H1 (cell line): Measurements from ENCODE around the gene DEFB128. TPM values are rescaled to one million over a fixed set of nuclear protein-coding genes. Genes with fewer than 3 reads are reported as not detected.

Experiments used
- CTCF ChIA-PET: fragments of 300-600 bp; sonication (Branson Sonifier 250); formaldehyde crosslinking; loops from one replicate; lab custom pipeline; 2021; ENCODE audit not compliant: partially characterized antibody; lab: Charles Lee
- POLR2A ChIA-PET: fragments of 300-600 bp; sonication (Branson Sonifier 250); formaldehyde crosslinking; loops from one replicate; lab custom pipeline; 2021; ENCODE audit warnings: inconsistent platforms; ENCODE audit not compliant: partially characterized antibody; lab: Charles Lee
- DNase-seq, 2 experiments: peaks; one replicate each; pipeline versions ENCODE4 v3.0.0 to v3.0.0-alpha.2; 2010 to 2022; ENCODE audit warnings: low spot score in 2 of 2, low read depth in 1 of 2, mixed read lengths in 1 of 2
- FAIRE-seq: peaks from 2 replicates; lab custom pipeline; 2011; peaks lifted over from hg19 to GRCh38; lab: Jason Lieb, UNC
- H2AFZ ChIP-seq: 2 replicates; pipeline ENCODE4 v1.8.1; 2012; ENCODE audit warnings: low read length, inconsistent platforms
- H2AK5ac ChIP-seq: 2 replicates; pipeline ENCODE4 v1.6.1; 2013; ENCODE audit warnings: low read depth, low read length
- H2BK120ac ChIP-seq: replicated peaks from 2 replicates; pipeline ENCODE3; 2013; ENCODE audit warnings: low read depth, low read length, inconsistent platforms
- H2BK12ac ChIP-seq: 2 replicates; pipeline ENCODE4 v1.6.1; 2013; ENCODE audit warnings: low read depth, low read length
- H2BK15ac ChIP-seq: 2 replicates; pipeline ENCODE4 v1.6.1; 2013; ENCODE audit warnings: low read length
- H2BK20ac ChIP-seq: 2 replicates; pipeline ENCODE4 v1.6.1; 2013; ENCODE audit warnings: low read length
- H2BK5ac ChIP-seq: 2 replicates; pipeline ENCODE4 v1.6.1; 2013; ENCODE audit warnings: low read depth, low read length
- H3K14ac ChIP-seq: 2 replicates; pipeline ENCODE4 v1.6.1; 2013; ENCODE audit warnings: inconsistent platforms; ENCODE audit not compliant: insufficient read length
- H3K18ac ChIP-seq: 2 replicates; pipeline ENCODE4 v1.6.1; 2013; ENCODE audit warnings: low read length; ENCODE audit errors: extremely low read depth
- H3K23ac ChIP-seq: 2 replicates; pipeline ENCODE4 v1.6.1; 2013; ENCODE audit warnings: inconsistent platforms; ENCODE audit not compliant: insufficient read length
- H3K23me2 ChIP-seq: 2 replicates; pipeline ENCODE4 v1.6.1; 2013; ENCODE audit warnings: low read depth, low read length
- H3K27ac ChIP-seq: 2 replicates; pipeline ENCODE4 v1.6.1; 2011; ENCODE audit warnings: low read depth, low read length, inconsistent platforms
- H3K27me3 ChIP-seq, 4 experiments: replicated peaks in 1 of 4; 1 replicate in 1 of 4; 2 replicates in 3 of 4; pipeline versions ENCODE4 v1.6.1 to v1.8.1; 2011 to 2013; ENCODE audit warnings: low read length in 3 of 4, mild to moderate bottlenecking in 3 of 4, inconsistent platforms in 2 of 4, mixed read lengths in 2 of 4, moderate library complexity in 1 of 4; ENCODE audit not compliant: control insufficient read depth in 3 of 4, insufficient read depth in 3 of 4; ENCODE audit errors: extremely low read depth in 1 of 4
- H3K36me3 ChIP-seq, 4 experiments: 2 replicates each; pipeline versions ENCODE4 v1.6.1 to v1.8.1; 2011 to 2013; ENCODE audit warnings: mild to moderate bottlenecking in 4 of 4, low read length in 3 of 4, moderate library complexity in 2 of 4, control low read depth in 1 of 4, inconsistent platforms in 1 of 4; ENCODE audit not compliant: insufficient read depth in 4 of 4, control insufficient read depth in 2 of 4
- H3K4ac ChIP-seq: replicated peaks from 2 replicates; pipeline ENCODE3; 2013; ENCODE audit warnings: low read length, low read depth, mixed read lengths, inconsistent platforms; ENCODE audit not compliant: insufficient read length
- H3K4me1 ChIP-seq, 4 experiments: replicated peaks in 1 of 4; 1 replicate in 1 of 4; 2 replicates in 3 of 4; pipeline versions ENCODE4 v1.6.1 to v1.8.1; 2011 to 2013; ENCODE audit warnings: low read length in 3 of 4, inconsistent platforms in 2 of 4, mixed read lengths in 1 of 4; ENCODE audit not compliant: insufficient read depth in 4 of 4, control insufficient read depth in 3 of 4
- H3K4me2 ChIP-seq, 2 experiments: 2 replicates each; pipeline versions ENCODE4 v1.6.1 to v1.8.1; 2011 to 2013; ENCODE audit warnings: low read depth in 2 of 2, low read length in 2 of 2, control low read depth in 1 of 2, inconsistent platforms in 1 of 2, mild to moderate bottlenecking in 1 of 2; ENCODE audit not compliant: insufficient read depth in 1 of 2
- H3K4me3 ChIP-seq, 4 experiments: fragments of 200-600, 300-600 bp in 1 of 4; sonication (generic), shearing (Covaris generic), sonication (Bioruptor Twin) in 1 of 4; 2 replicates each; pipeline versions ENCODE4 v1.5.1 to v1.8.1; 2011 to 2016; ENCODE audit warnings: low read length in 4 of 4, low read depth in 3 of 4, control low read depth in 2 of 4, inconsistent platforms in 2 of 4, mild to moderate bottlenecking in 2 of 4, mixed read lengths in 1 of 4, moderate library complexity in 1 of 4; ENCODE audit not compliant: insufficient read depth in 2 of 4; ENCODE audit errors: extremely low read depth in 1 of 4
- H3K56ac ChIP-seq: replicated peaks from 2 replicates; pipeline ENCODE3; 2013; ENCODE audit warnings: low read depth, mild to moderate bottlenecking, mixed read lengths, low read length, inconsistent platforms; ENCODE audit not compliant: insufficient read length
- H3K79me1 ChIP-seq: 2 replicates; pipeline ENCODE4 v1.6.1; 2013; ENCODE audit warnings: low read depth, low read length, control low read depth
- H3K79me2 ChIP-seq, 2 experiments: 2 replicates each; pipeline versions ENCODE4 v1.6.1 to v1.8.1; 2012 to 2013; ENCODE audit warnings: low read length in 2 of 2, mild to moderate bottlenecking in 2 of 2, inconsistent platforms in 1 of 2; ENCODE audit not compliant: insufficient read depth in 2 of 2, control insufficient read depth in 1 of 2
- H3K9ac ChIP-seq, 4 experiments: replicated peaks in 1 of 4; 1 replicate in 1 of 4; 2 replicates in 3 of 4; pipeline versions ENCODE4 v1.6.1 to v1.8.1; 2011 to 2013; ENCODE audit warnings: low read depth in 3 of 4, low read length in 3 of 4, control low read depth in 2 of 4, mild to moderate bottlenecking in 2 of 4, moderate library complexity in 2 of 4, inconsistent platforms in 1 of 4; ENCODE audit errors: extremely low read depth in 1 of 4
- H3K9me3 ChIP-seq, 2 experiments: 2 replicates each; pipeline versions ENCODE4 v1.6.1 to v1.8.1; 2012 to 2013; ENCODE audit warnings: mild to moderate bottlenecking in 2 of 2, moderate library complexity in 2 of 2, control low read depth in 1 of 2, inconsistent platforms in 1 of 2, low read depth in 1 of 2, low read length in 1 of 2, mixed read lengths in 1 of 2; ENCODE audit not compliant: insufficient read depth in 2 of 2
- H4K20me1 ChIP-seq, 2 experiments: replicated peaks in 1 of 2; 2 replicates each; pipeline versions ENCODE3 to v1.8.1; 2011 to 2013; ENCODE audit warnings: inconsistent platforms in 2 of 2, low read length in 2 of 2, mild to moderate bottlenecking in 1 of 2; ENCODE audit not compliant: insufficient read depth in 2 of 2, control insufficient read depth in 1 of 2
- H4K5ac ChIP-seq: 2 replicates; pipeline ENCODE4 v1.6.1; 2013; ENCODE audit warnings: low read length, low read depth, mixed read lengths, inconsistent platforms; ENCODE audit not compliant: insufficient read length
- H4K8ac ChIP-seq: 2 replicates; pipeline ENCODE4 v1.8.0; 2013; ENCODE audit warnings: mild to moderate bottlenecking, moderate library complexity, low read length, inconsistent platforms; ENCODE audit not compliant: insufficient read depth; ENCODE audit errors: extremely low read depth
- H4K91ac ChIP-seq: replicated peaks from 2 replicates; pipeline ENCODE3; 2013; ENCODE audit warnings: low read length, mixed read lengths, inconsistent platforms; ENCODE audit not compliant: insufficient read length
- ATF2 ChIP-seq: IDR thresholded peaks from 2 replicates; pipeline ENCODE4 v1.6.1; 2012; ENCODE audit warnings: low read length, inconsistent platforms
- CBX8 ChIP-seq: fragments of 300-800, 300-1000 bp; sonication (generic); IDR thresholded peaks from 2 replicates; pipeline ENCODE4 v1.7.1; 2016; ENCODE audit warnings: low read depth, low read length, borderline replicate concordance
- NANOG ChIP-seq: IDR thresholded peaks from 2 replicates; pipeline ENCODE4 v1.6.1; 2011; ENCODE audit warnings: low read length, low read depth, mild to moderate bottlenecking, inconsistent platforms; ENCODE audit not compliant: insufficient read depth, poor library complexity, severe bottlenecking
- NRF1 ChIP-seq: IDR thresholded peaks from 2 replicates; pipeline ENCODE4 v1.6.1; 2011; ENCODE audit warnings: mild to moderate bottlenecking, low read depth, low read length, improper control_type of control experiment
- RAD21 ChIP-seq, 2 experiments: IDR thresholded peaks in 1 of 2; conservative IDR thresholded peaks in 1 of 2; 2 replicates each; pipeline ENCODE4 v1.6.1; 2011; ENCODE audit warnings: low read depth in 2 of 2, low read length in 2 of 2, improper control_type of control experiment in 1 of 2, inconsistent platforms in 1 of 2, mild to moderate bottlenecking in 1 of 2, moderate library complexity in 1 of 2
- SAP30 ChIP-seq: fragments of 300-600 bp; sonication (generic); IDR thresholded peaks from 2 replicates; pipeline ENCODE4 v1.7.1; 2012; ENCODE audit warnings: low read length, moderate library complexity, mild to moderate bottlenecking, inconsistent platforms; ENCODE audit not compliant: insufficient read depth, insufficient replicate concordance
- TEAD4 ChIP-seq: IDR thresholded peaks from 2 replicates; pipeline ENCODE4 v1.6.1; 2012; ENCODE audit warnings: low read depth, low read length, inconsistent platforms, mixed read lengths
- USF2 ChIP-seq: IDR thresholded peaks from 2 replicates; pipeline ENCODE4 v1.6.1; 2011; ENCODE audit warnings: low read length, improper control_type of control experiment
- WGBS, 2 experiments: shearing (Covaris generic) in 1 of 2; methylation state at CpG; one replicate each; pipeline versions ENCODE4 v1.1.6 to v1.1.7; 2013 to 2015; ENCODE audit warnings: low lambda C conversion rate in 2 of 2, mixed read lengths in 2 of 2, inconsistent platforms in 1 of 2, low coverage in 1 of 2, missing lambda C conversion rate in 1 of 2; ENCODE audit not compliant: insufficient replicate concordance in 2 of 2, insufficient coverage in 1 of 2, insufficient read length in 1 of 2; ENCODE audit errors: extremely low coverage in 1 of 2, missing lambda C conversion rate in 1 of 2; 5-methylcytosine and 5-hydroxymethylcytosine counted together
- polyA plus RNA-seq, 7 experiments: library from polyadenylated mRNA; depleted of rRNA in 3 of 7; stranded (reverse) in 5 of 7; unstranded in 2 of 7; fragments of >200 nt in 5 of 7; fragments of 200-250 nt in 2 of 7; gene quantifications; 1 replicate in 5 of 7; 2 replicates in 1 of 7; 4 replicates in 1 of 7; pipeline versions ENCODE4 v1.2.1 to v1.2.3, GENCODE V29; 2011 to 2013; ENCODE audit warnings: missing spikeins in 2 of 7, mixed read lengths in 2 of 7
- total RNA-seq: library from RNA; stranded (reverse); fragmentation: NEBNext Ultra II Directional; extraction: Animal tissue kit (Norgen Biotek cat#: 25700); gene quantifications from 2 replicates; pipeline ENCODE4 v1.2.1, GENCODE V29; 2021

The DEFB128 gene
- total and polyA plus RNA-seq, 2 of the 8 experiments (the other 6 are each of a cell fraction or from before 2014, with no cell fraction given) = not detected

- Histone ChIP-seq H2BK20ac (no peak overlapping the region), H3K36me3 (no peaks in the 10 kb centered on the region), H3K27me3 (peaks cover 0 to 5% (median 1%) of the 10 kb centered on the region in 4 experiments; a peak in 5 of 7 replicates), H4K20me1 (no peaks in the 10 kb centered on the region), H3K4me3 (no peak overlapping the region), H3K23me2 (no peaks in the 10 kb centered on the region), H3K23ac (no peak overlapping the region), H3K79me1 (no peaks in the 10 kb centered on the region), H3K9ac (no peak overlapping the region), H2BK5ac (no peak overlapping the region), H2BK12ac (no peak overlapping the region), H3K27ac (no peak overlapping the region), H3K4ac (no peak overlapping the region), H2BK15ac (no peak overlapping the region), H2AK5ac (no peak overlapping the region), H3K4me1 (no peaks in the 10 kb centered on the region), H3K9me3 (peaks cover 0 to 2% of the 10 kb centered on the region in 2 experiments; a peak in 1 of 4 replicates), H3K79me2 (no peaks in the 10 kb centered on the region), H4K91ac (no peak overlapping the region), H3K4me2 (no peak overlapping the region), H4K8ac (no peak overlapping the region), H2AFZ (no peak overlapping the region), H3K14ac (no peak overlapping the region)
- ChIA-PET CTCF (interaction anchor here (0.6 to 2.4 kb wide), 3 partner anchors 29 to 116 kb away, joined by 3 to 11 read pairs (median 5); no protein-coding TSS in a partner anchor), POLR2A (interaction anchor here (1.1 kb wide), 1 partner anchor 112 kb away, joined by 4 read pairs; no protein-coding TSS in a partner anchor)
- DNase-seq = no peak
- no peak for FAIRE-seq
- TF ChIP-seq ATF2 = no peak
- TF ChIP-seq NRF1 = no peak
- TF ChIP-seq CBX8 = no peak
- TF ChIP-seq TEAD4 = no peak
- TF ChIP-seq RAD21 (IDR thresholded peaks at IDR 0.05 in 1 of 2, conservative IDR thresholded peaks at IDR 0.05 in 1 of 2; ENCODE audit: low read depth in 2 of 2, low read length in 2 of 2) = no peak
- TF ChIP-seq NANOG = no peak
- TF ChIP-seq SAP30 = no peak
- TF ChIP-seq USF2 = no peak
- TF ChIP-seq, all 59 proteins: peak for 0
- no peak overlapping the region for H3K18ac ChIP-seq
- no peak overlapping the region for H3K56ac ChIP-seq
- no peak overlapping the region for H4K5ac ChIP-seq
- no peak overlapping the region for H2BK120ac ChIP-seq
- WGBS, 2 experiments = 81% methylated on average over 2 of the region's 2 CpGs; no CpG with 5 or more reads in 1 of the 2 experiments
Observed at GRCh38 chr20:214383-214782, 24.9 kb upstream of the DEFB128 start.
